GM21576 (cell line): ENCODE measurements around the gene KLF15.

Experiments
- ATAC-seq: cut with Tn5 transposase; IDR thresholded peaks from one replicate; pipeline ENCODE4 v1.9.1; 2021; ENCODE audit warnings: mild to moderate bottlenecking, moderate library complexity; ENCODE audit not compliant: unreplicated experiment

KLF15 gene

DNA sequence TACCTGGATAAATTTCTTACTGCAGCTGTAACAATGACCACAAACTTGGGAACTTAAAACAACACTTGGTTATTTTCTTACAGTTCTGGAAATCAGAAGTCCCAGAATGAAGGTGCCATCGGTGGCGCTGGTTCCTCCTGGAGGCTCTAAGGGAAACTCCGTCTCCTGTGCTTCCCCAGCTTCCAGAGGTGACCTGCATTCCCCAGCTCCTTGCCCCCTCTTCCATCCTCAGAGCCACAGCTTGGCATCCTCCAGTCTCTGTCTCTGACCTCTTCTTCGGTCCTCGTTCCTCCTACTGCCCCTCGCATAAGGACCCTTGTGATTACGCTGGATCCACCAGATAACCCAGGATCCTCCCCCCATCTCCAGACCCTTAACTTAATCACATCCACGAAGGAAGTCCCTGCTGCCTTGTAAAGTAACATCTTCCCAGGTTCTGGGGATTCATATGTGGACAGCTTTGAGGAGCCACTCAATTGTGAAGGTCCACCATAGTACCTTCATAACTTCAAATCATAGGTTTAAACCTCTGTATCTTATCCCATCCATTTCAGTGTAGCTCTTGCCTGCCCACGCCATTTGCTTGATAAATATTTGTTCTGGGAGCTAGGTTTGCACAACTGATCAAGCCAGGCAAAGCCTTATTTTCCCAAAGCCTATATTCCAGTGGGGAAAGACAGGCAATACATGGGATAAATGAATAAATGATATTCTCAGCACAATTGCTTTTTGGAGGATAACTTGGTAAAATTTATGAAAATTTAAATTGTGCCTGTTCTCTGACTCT, 34.8 kb downstream of the KLF15 start:
- ATAC-seq: no peak

DNA sequence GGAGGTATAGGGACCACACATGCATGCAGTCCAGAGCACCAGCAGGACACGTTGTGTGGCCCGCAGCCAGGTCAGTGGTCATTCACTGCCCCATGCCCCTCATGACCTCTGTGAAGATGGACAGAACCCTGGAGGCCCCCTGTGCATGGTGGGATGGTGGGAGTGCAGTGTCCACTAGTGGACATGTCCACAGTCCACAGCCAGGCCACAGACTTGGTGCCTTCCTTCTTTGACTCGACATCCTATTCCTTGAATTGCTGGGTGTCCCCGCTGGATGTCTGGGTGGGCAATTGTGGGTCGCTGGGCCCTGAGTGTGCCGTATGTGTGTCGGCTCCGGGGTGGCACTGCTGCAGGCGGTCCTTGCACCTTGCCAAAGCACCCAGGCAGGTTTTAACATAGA, 35.7 kb downstream of the KLF15 start:
- no peak for ATAC-seq

DNA sequence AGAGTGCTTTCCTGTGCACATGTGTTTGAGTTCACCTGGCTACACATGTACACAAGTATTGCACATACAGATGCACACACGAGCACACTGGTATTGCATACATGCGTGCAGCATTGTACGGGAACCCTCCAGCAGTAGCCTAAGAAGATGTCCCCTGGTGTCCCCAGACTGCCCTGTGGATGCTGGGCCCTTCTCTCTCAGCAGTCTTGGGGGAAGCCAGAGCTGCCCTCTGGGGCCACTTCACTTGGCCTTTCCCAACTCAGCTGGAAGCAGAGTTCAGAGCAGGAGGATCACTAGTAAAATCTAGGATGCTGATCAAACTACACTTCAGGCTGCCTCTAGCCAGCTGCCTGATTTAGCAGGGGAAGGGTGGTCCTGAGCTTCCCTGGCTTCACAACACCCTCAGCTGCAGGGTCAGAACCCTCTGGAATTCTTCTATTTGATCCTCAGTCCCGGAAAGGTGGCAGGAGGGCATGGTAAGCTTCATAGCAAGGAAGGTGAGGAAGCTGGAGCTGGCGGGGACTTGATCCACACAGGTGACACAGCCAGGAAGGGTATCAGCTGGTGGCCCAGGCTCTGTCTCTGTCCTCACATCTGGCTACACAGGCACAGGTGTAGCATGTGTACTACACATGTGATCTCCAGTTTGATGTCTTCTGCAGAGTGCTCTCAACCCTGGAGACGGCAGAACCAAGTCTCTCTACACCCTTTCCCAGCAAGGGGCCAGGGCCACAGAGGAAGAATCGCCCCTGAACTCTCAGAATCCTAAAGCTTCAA, 36.5 kb downstream of the KLF15 start:
- ATAC-seq: no peak

GRCh38 chr3:126319701-126320295, 37.4 kb downstream of the KLF15 start:
- ATAC-seq: no peak

- no peak for ATAC-seq
Measured at GRCh38 chr3:126317029-126317996, 39.9 kb downstream of the KLF15 start.

DNA sequence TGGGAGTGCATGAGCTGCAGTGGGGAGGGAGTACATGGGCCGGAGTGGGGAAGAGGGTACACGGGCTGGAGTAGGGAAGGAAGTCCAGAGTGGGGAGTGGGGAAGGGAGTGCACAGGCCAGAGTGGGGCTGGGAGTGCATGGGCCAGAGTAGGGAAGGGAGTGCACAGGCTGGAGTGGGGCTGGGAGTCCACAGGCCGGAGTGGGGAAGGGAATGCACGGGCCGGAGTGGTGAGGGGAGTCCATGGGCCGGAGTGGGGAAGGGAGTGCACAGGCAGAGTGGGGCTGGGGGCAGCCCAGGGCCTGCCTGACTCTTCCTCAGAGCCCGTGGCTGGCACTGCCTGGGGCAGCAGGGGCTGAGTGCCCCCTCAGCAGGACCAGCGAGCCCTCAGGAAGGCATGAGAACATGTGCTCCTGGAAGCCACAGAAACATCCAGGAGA, 40.7 kb downstream of the KLF15 start:
- ATAC-seq: no peak

DNA sequence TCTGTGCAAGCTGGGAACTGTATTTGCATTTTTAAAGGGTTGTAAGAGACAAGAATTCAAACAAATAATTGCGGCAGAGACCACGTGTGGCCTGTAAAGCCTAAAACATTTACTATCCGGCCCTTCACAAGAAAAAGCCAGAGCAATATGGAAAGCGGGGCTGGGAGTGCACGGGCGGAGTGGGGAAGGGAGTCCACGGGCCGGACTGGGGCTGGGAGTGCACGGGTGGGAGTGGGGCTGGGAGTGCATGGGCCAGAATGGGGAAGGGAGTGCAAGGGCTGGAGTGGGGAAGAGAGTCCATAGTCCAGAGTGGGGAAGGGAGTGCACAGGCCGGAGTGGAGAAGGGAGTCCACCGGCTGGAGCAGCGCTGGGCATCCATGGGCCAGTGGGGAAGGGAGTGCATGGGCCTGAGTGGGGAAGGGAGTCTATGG, 41.2 kb downstream of the KLF15 start:
- no peak for ATAC-seq

DNA sequence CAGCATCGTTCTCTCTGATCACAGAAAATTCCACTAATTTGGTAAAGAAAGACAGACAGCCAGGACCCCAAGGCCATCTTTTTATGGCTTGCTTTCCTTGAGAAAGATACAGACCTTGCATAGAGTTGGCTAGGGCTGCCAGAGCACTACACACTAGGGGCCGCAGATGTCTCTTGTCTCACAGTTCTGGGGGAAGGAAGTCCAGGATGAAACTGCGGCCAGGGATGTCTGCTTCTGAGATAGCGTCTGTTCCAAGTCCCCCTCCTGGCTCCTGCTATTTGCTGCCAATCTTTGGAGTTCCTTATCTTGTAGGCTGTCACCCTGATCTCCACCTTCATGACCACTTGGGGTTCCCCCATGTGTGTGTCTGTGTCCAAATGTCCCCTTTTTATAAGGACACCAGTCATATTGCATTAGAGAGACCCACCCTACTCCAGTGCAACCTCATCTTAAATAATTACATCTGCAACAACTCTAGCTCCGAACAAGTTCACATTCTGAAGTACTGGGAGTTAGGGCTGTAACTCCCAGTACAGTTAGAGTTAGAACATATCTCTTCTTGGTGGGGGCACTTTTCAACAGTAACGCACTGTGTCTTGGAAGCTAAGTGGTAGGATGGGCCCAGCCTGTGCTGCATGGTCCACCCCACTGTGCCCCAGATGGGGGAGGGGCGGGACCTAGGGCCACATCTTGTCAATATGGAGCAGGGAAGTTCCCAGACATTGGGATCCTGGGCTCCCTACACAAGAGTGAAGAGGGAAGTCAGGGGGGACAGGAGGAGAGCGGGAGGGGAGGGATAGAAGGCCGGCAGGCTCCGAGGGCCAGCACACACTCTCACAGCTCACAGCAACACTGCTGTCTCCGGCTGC, 42.2 kb downstream of the KLF15 start:
- no peak for ATAC-seq

GRCh38 chr3:126314305-126314789, 42.9 kb downstream of the KLF15 start:
- ATAC-seq: no peak

DNA sequence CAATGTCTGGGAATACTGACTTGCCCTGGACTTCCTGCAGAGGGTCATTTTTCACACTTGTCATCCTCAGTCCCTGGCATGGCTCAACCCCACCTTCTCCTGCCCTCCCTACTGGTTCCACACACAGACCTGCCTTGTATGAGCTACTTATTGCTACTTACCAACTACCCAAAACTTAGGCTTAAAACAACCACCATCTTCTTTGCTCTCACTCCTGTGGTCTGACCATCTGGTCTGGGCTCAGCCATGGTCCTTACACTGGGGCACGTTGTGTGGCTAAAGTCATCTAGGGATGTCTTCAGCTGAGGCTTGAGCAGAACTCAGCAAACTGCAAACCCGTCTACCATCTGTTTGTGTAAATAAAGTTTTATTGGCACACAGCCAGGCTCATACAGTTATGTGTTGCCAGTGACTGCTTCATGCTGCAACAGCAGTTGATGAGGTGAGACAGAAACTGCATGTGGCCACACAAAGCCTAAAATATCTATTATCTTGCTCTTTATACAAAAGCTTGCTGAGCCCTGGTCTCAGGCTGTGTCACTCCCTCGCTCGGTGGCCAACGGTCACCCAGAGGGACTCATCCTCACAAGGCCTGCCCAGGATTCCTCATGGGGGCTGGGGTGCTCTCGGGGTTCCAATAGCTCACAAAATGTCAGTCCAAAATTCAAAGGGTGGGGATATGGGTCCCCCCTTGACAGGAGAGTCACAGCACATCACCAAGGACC, 43.5 kb downstream of the KLF15 start:
- no peak for ATAC-seq

- no peak for ATAC-seq
Measured at GRCh38 chr3:126313166-126313565, 44.0 kb downstream of the KLF15 start.

DNA sequence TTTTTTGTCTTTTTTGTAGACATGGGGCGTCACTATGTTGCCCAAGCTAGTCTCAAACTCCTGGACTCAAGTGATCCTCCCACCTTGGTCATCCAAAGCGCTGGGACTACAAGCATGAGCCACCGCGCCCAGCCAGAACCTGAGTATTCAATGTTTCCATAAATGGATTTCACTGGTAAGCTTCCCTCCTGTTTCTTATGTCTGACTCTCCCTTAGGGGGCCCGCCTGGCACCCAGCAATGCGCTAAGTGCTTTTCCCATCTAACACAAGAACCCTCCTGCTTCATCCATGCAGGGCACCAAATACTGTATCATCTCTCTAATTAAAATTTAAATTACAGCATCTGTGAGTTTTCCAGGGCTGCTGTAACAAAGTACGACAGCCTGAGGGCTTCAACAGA, 44.9 kb downstream of the KLF15 start:
- no peak for ATAC-seq

DNA sequence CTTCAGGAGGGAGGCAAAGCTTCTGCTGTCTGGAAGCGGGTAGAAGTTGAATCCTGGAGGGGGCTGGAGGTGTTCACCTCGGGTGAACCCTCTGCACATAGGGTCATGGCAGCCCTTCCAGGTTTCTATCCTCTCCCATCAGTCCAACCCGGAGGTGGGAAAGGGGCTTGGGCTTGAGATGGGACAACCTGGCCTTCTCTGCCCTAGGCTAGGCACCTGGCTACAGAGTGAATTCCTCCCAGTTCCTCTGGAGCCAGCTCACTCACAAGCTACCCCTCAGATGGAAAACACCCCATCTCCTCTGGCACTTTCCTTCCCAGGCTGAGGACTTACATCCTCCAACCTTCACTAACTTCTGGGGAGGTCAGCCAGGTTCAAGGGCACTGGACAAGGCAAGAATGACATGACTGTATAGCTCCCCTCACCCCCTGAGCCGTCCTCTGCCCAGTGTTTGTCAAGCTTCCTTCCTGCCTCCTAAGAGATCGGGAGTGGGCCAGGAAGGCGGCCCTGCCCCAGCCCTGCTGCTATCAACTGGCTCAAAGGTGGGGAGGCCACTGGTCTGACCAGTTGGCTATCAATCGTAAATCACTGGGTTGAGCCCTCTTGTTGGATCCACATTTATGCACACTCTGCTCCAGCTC, 45.8 kb downstream of the KLF15 start:
- no peak for ATAC-seq

DNA sequence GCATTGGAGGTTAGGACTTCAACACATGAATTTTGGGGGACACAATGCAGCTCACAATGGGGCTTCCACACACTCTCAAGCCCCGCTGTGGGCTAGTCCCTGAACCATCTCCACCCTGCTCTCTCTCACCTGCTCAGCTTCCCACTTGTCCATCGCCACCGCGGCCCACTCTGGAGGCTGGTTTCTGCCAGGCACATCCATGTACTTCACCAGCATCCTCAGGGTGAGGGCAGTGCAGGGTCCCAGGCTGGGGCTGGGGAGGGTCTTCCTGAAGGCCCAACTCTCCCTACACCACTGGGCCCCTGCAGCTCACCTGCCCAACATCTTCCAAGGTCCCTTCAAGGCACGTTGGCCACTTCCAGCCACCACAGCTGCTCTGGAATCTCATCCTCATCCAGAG, 46.4 kb downstream of the KLF15 start:
- ATAC-seq: no peak

- ATAC-seq: no peak
Measured at GRCh38 chr3:126309861-126310655, 47.1 kb downstream of the KLF15 start.

- ATAC-seq: no peak
Measured at GRCh38 chr3:126309165-126309564, 48.0 kb downstream of the KLF15 start.

DNA sequence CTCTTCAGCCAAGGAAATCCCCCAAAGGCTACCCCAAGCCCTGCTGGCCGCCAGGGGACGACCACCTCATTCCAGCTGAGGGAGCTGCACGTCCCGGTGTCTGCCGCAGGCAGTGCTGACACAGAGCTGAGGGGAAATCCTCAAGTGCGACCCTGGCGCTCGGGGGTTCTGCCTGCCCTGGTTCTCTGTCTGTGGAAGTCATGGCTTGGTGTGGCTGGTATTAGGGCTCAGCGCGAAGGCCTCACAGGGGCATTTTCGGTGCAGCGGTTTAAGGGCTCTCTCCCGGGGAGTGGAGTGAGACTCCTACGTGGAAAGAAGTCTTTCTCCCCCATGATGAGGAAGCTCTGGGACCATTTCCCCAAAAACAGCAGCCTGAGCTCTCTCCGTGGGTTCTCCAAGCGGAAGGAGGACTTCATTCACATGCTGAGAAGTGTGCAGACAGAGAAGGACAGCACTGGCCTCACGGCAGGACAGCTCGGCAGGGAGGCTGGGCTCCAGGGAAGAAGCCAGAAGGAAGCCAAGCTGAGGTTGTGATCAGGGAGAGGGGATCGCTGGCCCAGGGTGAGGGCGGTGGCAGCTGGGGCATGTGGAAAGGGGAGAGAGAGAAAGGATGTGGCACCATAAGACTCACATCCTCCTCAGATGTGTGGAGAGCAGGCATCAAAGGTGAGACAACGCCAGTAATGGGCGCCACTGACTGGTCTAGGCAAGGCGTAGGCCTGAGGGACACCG, 48.6 kb downstream of the KLF15 start:
- no peak for ATAC-seq
